Measurements from ENCODE around the gene HIVEP1. TPM values are rescaled to one million over a fixed set of nuclear protein-coding genes. Genes with fewer than 3 reads are reported as not detected.

HIVEP1 gene
- total and polyA plus RNA-seq, 4 donors = 2.7 to 27.2 (median 6.2) TPM

DNA sequence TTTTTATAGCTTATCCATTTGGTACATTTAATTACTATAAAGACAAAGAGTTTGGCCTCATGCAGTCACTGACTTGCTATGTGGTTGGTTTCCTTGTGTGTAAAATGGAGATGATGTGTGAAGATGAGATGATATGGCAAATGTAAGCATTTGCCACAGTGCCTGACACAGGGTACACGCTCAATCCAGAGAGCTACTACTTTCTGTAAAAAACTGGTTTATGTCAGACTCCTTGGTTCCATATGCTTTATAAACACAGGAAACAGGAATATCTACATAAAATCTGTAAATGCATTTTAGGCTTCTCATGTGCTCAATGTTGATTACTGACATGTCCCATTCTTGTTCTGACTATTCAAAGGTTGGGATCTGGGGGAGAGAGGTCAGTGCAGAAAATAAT lies 10.4 kb downstream of the HIVEP1 start:
- Histone ChIP-seq H3K4me3 (ENCODE audit: low read depth in 1 of 3, low read length in 3 of 3) (no peak overlapping the region), H3K9ac (ENCODE audit: low read depth in 1 of 2, low read length in 2 of 2) (no peak overlapping the region), H3K9me3 (ENCODE audit: control insufficient read depth in 4 of 4, low read length in 3 of 4) (no peaks in the 10 kb centered on the region), H3K36me3 (ENCODE audit: control insufficient read depth in 4 of 4, insufficient read depth in 3 of 4, low read depth in 1 of 4, low read length in 3 of 4) (peaks cover 6 to 31% (median 21%) of the 10 kb centered on the region in 4 donors), H3K4me1 (ENCODE audit: control insufficient read depth in 4 of 4, insufficient read depth in 4 of 4, low read length in 3 of 4) (peaks cover 2 to 4% (median 3%) of the 10 kb centered on the region in 4 donors), H3K27ac (ENCODE audit: low read depth in 1 of 2, low read length in 2 of 2) (no peak overlapping the region), H3K27me3 (ENCODE audit: control insufficient read depth in 4 of 4, insufficient read depth in 4 of 4, low read length in 3 of 4) (no peaks in the 10 kb centered on the region)
- WGBS = 96% methylated on average over 1 of the region's 1 CpG
- DNase-seq (ENCODE audit: low spot score) = no peak
- TF ChIP-seq, protein P1, sequence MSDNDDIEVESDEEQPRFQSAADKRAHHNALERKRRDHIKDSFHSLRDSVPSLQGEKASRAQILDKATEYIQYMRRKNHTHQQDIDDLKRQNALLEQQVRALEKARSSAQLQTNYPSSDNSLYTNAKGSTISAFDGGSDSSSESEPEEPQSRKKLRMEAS (IDR thresholded peaks at IDR 0.05) = no peak

DNA sequence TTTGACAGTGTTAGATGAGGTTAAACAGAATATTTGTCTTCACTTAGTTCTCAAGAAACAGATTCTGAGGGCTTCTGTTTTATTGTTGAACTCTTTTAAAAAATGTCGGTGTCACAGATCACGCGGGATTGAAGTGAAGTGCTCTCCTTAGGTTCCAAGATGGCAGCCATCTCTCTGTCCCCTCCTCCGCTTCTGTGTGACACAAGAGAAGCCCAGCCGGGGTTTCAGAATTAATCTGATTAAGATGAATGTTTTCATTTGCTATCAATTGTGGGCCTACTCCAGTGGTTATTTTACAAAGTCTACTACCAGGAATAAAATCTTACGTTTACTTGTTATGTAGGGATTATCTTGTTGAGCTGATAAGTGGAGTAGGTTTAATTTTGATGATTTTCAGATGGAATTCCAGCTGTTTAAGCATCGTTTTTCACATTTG lies 10.9 kb downstream of the HIVEP1 start:
- WGBS = 89% methylated on average over 7 of the region's 7 CpGs
- no peak overlapping the region for H3K9ac ChIP-seq (ENCODE audit: low read depth in 1 of 2, low read length in 2 of 2)
- no peaks in the 10 kb centered on the region for H3K27me3 ChIP-seq (ENCODE audit: control insufficient read depth in 4 of 4, insufficient read depth in 4 of 4, low read length in 3 of 4)
- H3K4me1 ChIP-seq (ENCODE audit: control insufficient read depth in 4 of 4, insufficient read depth in 4 of 4, low read length in 3 of 4) = peaks cover 2 to 4% (median 3%) of the 10 kb centered on the region in 4 donors
- no peak for DNase-seq (ENCODE audit: low spot score)
- no peaks in the 10 kb centered on the region for H3K9me3 ChIP-seq (ENCODE audit: control insufficient read depth in 4 of 4, low read length in 3 of 4)
- TF ChIP-seq HNF4G (IDR thresholded peaks at IDR 0.05) (no peak), RAD21 (IDR thresholded peaks at IDR 0.05) (no peak), GABPA (IDR thresholded peaks at IDR 0.05 in 1 of 2, conservative IDR thresholded peaks at IDR 0.05 in 1 of 2) (no peak), EGR1 (IDR thresholded peaks at IDR 0.05; ENCODE audit: low read depth in 2 of 2) (no peak), SP1 (IDR thresholded peaks at IDR 0.05) (no peak), FOXA1 (IDR thresholded peaks at IDR 0.05) (no peak), FOXA2 (IDR thresholded peaks at IDR 0.05) (no peak)
- TF ChIP-seq, protein P2, sequence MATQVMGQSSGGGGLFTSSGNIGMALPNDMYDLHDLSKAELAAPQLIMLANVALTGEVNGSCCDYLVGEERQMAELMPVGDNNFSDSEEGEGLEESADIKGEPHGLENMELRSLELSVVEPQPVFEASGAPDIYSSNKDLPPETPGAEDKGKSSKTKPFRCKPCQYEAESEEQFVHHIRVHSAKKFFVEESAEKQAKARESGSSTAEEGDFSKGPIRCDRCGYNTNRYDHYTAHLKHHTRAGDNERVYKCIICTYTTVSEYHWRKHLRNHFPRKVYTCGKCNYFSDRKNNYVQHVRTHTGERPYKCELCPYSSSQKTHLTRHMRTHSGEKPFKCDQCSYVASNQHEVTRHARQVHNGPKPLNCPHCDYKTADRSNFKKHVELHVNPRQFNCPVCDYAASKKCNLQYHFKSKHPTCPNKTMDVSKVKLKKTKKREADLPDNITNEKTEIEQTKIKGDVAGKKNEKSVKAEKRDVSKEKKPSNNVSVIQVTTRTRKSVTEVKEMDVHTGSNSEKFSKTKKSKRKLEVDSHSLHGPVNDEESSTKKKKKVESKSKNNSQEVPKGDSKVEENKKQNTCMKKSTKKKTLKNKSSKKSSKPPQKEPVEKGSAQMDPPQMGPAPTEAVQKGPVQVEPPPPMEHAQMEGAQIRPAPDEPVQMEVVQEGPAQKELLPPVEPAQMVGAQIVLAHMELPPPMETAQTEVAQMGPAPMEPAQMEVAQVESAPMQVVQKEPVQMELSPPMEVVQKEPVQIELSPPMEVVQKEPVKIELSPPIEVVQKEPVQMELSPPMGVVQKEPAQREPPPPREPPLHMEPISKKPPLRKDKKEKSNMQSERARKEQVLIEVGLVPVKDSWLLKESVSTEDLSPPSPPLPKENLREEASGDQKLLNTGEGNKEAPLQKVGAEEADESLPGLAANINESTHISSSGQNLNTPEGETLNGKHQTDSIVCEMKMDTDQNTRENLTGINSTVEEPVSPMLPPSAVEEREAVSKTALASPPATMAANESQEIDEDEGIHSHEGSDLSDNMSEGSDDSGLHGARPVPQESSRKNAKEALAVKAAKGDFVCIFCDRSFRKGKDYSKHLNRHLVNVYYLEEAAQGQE (IDR thresholded peaks at IDR 0.05) = no peak
- TF ChIP-seq, protein P3, sequence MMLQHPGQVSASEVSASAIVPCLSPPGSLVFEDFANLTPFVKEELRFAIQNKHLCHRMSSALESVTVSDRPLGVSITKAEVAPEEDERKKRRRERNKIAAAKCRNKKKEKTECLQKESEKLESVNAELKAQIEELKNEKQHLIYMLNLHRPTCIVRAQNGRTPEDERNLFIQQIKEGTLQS (IDR thresholded peaks at IDR 0.05) = no peak
- H3K27ac ChIP-seq (ENCODE audit: low read depth in 1 of 2, low read length in 2 of 2) = no peak overlapping the region
- H3K4me3 ChIP-seq (ENCODE audit: low read depth in 1 of 3, low read length in 3 of 3) = no peak overlapping the region
- peaks cover 3 to 29% (median 22%) of the 10 kb centered on the region in 4 donors for H3K36me3 ChIP-seq (ENCODE audit: control insufficient read depth in 4 of 4, insufficient read depth in 3 of 4, low read depth in 1 of 4, low read length in 3 of 4)

DNA sequence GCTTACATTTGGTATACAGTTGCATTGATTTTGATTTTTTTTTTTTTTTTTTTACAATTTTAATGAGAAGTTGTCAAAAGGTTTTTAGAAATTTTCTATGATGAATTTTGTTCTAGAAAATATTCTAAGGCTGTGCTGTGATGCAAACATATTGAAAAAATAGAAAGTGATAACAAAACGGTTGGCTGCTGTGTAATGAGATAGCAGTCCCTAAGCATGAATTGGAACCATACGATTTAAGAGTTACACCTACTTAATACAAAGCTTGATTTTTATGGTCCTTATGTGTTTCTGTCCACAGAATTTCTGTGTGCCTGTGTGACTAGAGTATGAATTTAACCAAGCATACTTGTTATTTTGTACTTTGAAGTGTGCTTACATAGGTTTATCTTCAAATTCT lies 12.1 kb downstream of the HIVEP1 start:
- H3K27ac ChIP-seq (ENCODE audit: low read depth in 1 of 2, low read length in 2 of 2) = no peak overlapping the region
- no peak overlapping the region for H3K4me3 ChIP-seq (ENCODE audit: low read depth in 1 of 3, low read length in 3 of 3)
- H3K9me3 ChIP-seq (ENCODE audit: control insufficient read depth in 4 of 4, low read length in 3 of 4) = no peaks in the 10 kb centered on the region
- TF ChIP-seq RAD21 (IDR thresholded peaks at IDR 0.05) = no peak
- DNase-seq (ENCODE audit: low spot score) = no peak
- no peaks in the 10 kb centered on the region for H3K27me3 ChIP-seq (ENCODE audit: control insufficient read depth in 4 of 4, insufficient read depth in 4 of 4, low read length in 3 of 4)
- H3K36me3 ChIP-seq (ENCODE audit: control insufficient read depth in 4 of 4, insufficient read depth in 3 of 4, low read depth in 1 of 4, low read length in 3 of 4) = peaks cover 0 to 26% (median 19%) of the 10 kb centered on the region in 4 donors
- 87% methylated on average over 2 of the region's 2 CpGs for WGBS
- H3K9ac ChIP-seq (ENCODE audit: low read depth in 1 of 2, low read length in 2 of 2) = no peak overlapping the region
- H3K4me1 ChIP-seq (ENCODE audit: control insufficient read depth in 4 of 4, insufficient read depth in 4 of 4, low read length in 3 of 4) = peaks cover 2 to 4% (median 3%) of the 10 kb centered on the region in 4 donors
